Stimulated activated CD4-positive, alpha-beta T cell treated with anti-CD3 and anti-CD28 coated beads, Interleukin-2, amount 100 ng/mL, for 24 hours (primary cell): Measurements from ENCODE around the gene THSD8.

Source experiments
- DNase-seq, 2 donors: peaks; one replicate each; pipeline ENCODE4 v3.0.0-alpha.2; 2020

THSD8 gene

GRCh38 chr19:12779162-12779993 lies 22.5 kb upstream of the THSD8 start:
- DNase-seq = no peak

- DNase-seq = no peak
Measured at GRCh38 chr19:12782174-12782423, 19.8 kb upstream of the THSD8 start.

DNA sequence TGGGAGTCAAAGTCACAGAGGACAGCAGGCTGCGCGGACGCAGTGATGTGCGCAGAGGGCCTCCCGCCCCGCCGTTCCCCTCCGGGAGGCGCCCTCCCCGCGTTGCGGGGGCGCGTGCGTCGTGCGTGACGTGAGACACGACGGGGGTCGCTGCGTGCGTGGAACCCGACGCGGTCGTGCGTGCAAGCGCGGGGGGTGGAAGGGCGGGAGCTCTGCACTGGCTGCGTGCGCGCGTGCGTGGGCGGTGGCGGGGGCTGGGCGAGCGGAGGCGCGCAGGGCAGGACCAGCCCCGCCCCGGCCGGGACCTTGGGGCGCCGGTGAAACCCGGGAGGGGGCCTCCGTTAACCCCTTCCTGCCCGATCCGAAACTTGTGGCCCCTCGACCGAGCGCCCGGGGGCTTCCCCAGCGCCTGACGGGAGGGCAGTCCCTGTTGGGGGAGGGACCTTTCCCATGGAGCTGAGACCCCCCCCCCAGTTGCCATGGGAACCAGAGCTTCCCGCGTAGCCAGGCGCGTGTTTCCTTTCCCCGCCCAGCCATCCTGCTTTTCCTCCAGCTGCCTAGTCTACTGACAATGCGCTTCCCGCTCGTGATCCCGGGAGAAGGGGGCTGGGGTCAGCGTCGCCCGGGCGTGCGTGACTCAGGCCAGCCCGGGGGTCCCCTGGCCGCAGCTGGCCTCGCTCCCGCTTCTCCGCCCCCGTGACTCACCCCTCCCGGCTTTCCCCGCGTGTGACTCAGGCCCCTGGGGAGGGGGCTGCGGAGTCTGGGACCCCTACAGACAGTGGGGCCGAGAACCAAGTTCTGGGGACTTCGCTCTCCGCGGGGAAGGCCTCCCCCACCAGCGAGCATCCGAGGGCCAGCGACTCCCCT lies 19.2 kb upstream of the THSD8 start:
- DNase-seq = peak; percentile 86 to 93

- DNase-seq = peak; percentile 65 to 75
Measured at GRCh38 chr19:12783291-12783848, 18.5 kb upstream of the THSD8 start.

GRCh38 chr19:12783849-12784393 lies 17.9 kb upstream of the THSD8 start:
- DNase-seq = no peak

DNA sequence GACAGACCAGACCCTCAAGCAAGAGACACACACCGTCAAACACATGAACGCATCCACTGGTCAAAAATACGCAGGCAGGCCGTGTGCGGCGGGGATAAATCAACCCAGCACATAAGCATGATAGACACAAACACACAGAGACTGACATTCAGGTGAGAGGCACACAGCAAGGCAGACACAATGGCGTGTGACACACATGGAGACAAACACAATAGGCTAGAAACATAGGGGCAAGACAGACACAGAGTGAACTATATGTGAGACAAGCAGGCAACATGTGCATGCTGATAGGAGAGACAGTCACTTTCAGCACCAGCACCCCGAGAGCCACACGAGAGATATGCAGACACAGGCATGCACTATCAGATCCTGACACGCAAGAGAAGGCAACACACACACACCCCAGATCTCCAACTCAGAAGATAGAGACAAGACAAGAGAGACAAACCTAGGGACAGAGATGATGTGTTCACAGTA lies 17.4 kb upstream of the THSD8 start:
- DNase-seq = no peak

- no peak for DNase-seq
Measured at GRCh38 chr19:12784871-12785430, 16.9 kb upstream of the THSD8 start.

DNA sequence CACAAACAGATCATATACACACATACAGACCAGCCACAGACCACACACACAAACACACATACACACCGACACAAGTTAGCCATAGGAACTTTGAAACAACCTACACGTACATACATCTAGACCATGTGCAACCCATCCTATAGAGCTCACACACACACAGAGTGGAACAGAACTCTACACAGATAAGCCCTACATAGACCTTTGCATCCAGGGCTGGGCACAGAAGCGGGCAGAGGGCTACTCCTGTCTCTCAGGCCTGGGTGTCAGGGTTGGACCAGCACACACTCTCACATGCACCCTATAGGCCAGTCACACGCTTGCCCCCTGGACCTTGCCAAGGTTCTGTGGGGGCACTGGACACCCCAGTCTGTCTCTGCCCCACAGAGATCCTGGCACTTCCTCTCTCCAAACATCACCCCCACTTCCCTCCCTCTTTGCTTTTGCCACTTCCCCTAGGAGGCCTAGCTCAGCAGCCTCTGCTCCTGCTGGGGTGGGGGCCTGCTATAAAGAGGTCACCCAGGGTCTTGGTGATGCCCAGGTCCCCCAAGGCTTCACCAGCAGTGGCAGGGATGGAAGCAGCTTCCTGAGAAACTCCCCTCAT lies 16.3 kb upstream of the THSD8 start:
- DNase-seq = no peak

- no peak for DNase-seq
Measured at GRCh38 chr19:12786141-12786870, 15.6 kb upstream of the THSD8 start.

GRCh38 chr19:12786952-12787351 lies 14.9 kb upstream of the THSD8 start:
- DNase-seq = no peak

GRCh38 chr19:12787458-12787857 lies 14.4 kb upstream of the THSD8 start:
- DNase-seq = no peak

DNA sequence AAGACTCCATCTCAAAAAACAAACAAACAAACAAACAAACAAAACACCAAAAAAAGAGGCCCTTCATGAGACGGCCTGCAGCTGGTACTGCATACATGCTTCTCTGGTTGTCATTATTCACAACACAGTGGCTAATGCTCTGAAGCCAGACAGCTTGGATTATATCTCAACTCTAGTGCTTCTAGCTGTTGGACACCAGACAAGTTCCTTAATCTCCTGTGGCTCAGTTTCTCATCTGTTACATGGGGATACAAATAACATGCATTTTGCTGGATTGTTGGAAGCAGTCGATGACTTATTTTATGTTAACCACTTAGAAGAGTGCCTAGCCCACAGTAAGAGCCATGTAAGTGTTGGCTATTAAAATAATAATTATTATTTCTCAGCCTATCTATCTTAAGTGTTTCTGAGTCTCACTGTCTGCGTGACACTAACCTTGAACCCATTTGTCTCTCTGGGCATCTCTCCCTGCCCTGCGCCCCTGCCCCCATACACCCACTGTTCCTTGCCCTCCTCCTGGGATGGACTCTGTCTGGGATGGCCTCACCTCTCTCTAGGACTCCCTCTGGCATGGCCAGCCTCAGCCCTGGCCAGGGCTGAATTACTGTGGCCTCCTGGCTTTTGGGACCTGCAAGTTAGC lies 13.7 kb upstream of the THSD8 start:
- DNase-seq = no peak

GRCh38 chr19:12788682-12789097 lies 13.2 kb upstream of the THSD8 start:
- DNase-seq = peak in 1 of 2 donors; percentile 55

- DNase-seq = peak in 1 of 2 donors; percentile 51
Measured at GRCh38 chr19:12789098-12789903, 12.6 kb upstream of the THSD8 start.

- peak; percentile 89 to 97 for DNase-seq
Measured at GRCh38 chr19:12789904-12790619, 11.8 kb upstream of the THSD8 start.

- no peak for DNase-seq
Measured at GRCh38 chr19:12790628-12791344, 11.1 kb upstream of the THSD8 start.

DNA sequence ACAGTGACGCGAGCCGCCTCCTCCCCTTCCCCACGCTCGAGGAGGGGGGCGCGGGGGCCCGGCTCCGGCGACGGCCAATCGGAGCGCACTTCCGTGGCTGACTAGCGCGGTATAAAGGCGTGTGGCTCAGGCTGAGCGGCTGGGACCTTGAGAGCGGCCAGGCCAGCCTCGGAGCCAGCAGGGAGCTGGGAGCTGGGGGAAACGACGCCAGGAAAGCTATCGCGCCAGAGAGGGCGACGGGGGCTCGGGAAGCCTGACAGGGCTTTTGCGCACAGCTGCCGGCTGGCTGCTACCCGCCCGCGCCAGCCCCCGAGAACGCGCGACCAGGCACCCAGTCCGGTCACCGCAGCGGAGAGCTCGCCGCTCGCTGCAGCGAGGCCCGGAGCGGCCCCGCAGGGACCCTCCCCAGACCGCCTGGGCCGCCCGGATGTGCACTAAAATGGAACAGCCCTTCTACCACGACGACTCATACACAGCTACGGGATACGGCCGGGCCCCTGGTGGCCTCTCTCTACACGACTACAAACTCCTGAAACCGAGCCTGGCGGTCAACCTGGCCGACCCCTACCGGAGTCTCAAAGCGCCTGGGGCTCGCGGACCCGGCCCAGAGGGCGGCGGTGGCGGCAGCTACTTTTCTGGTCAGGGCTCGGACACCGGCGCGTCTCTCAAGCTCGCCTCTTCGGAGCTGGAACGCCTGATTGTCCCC lies 10.4 kb upstream of the THSD8 start, which contains the start of gene JUNB:
Gene JUNB, plus strand, starts transcription at position 142 of the 706 bp plus-strand sequence. Its CDS starts 286 bp downstream, at position 428.
- peak; percentile 95 to 96 for DNase-seq
